ENCODE measurements around the gene TCF4.

Gene TCF4

GRCh38 chr18:55503167-55503820 lies 84.7 kb downstream of the TCF4 start:
- DNase-seq (ENCODE audit: low read depth), result no peak

GRCh38 chr18:55501982-55502710 lies 85.8 kb downstream of the TCF4 start:
- DNase-seq (ENCODE audit: low read depth), result no peak

GRCh38 chr18:55501579-55501978 lies 86.4 kb downstream of the TCF4 start:
- DNase-seq (ENCODE audit: low read depth), result no peak

GRCh38 chr18:55500316-55501086 lies 87.5 kb downstream of the TCF4 start:
- no peak for DNase-seq (ENCODE audit: low read depth)

GRCh38 chr18:55499526-55499925 lies 88.5 kb downstream of the TCF4 start:
- no peak for DNase-seq (ENCODE audit: low read depth)

- DNase-seq (ENCODE audit: low read depth), result no peak
Observed at GRCh38 chr18:55497825-55498403, 90.1 kb downstream of the TCF4 start.

GRCh38 chr18:55494899-55495298 lies 93.1 kb downstream of the TCF4 start:
- DNase-seq (ENCODE audit: low read depth), result no peak

- DNase-seq (ENCODE audit: low read depth), result no peak
Observed at GRCh38 chr18:55494441-55494840, 93.6 kb downstream of the TCF4 start.

- no peak for DNase-seq (ENCODE audit: low read depth)
Observed at GRCh38 chr18:55491616-55492015, 96.4 kb downstream of the TCF4 start.

- DNase-seq (ENCODE audit: low read depth), result no peak
Observed at GRCh38 chr18:55489034-55489986, 98.7 kb downstream of the TCF4 start.

- DNase-seq (ENCODE audit: low read depth), result no peak
Observed at GRCh38 chr18:55488473-55488872, 99.5 kb downstream of the TCF4 start.

GRCh38 chr18:55487997-55488396 lies 100.0 kb downstream of the TCF4 start:
- no peak for DNase-seq (ENCODE audit: low read depth)

GRCh38 chr18:55486936-55487335 lies 101.1 kb downstream of the TCF4 start:
- DNase-seq (ENCODE audit: low read depth), result no peak

- no peak for DNase-seq (ENCODE audit: low read depth)
Observed at GRCh38 chr18:55485666-55486065, 102.3 kb downstream of the TCF4 start.

- DNase-seq (ENCODE audit: low read depth), result no peak
Observed at GRCh38 chr18:55484773-55485172, 103.2 kb downstream of the TCF4 start.

- DNase-seq (ENCODE audit: low read depth), result no peak
Observed at GRCh38 chr18:55483266-55483871, 104.6 kb downstream of the TCF4 start.

GRCh38 chr18:55479656-55480420 lies 108.2 kb downstream of the TCF4 start:
- DNase-seq (ENCODE audit: low read depth), result no peak

- DNase-seq (ENCODE audit: low read depth), result no peak
Observed at GRCh38 chr18:55477860-55478581, 110.0 kb downstream of the TCF4 start.

- no peak for DNase-seq (ENCODE audit: low read depth)
Observed at GRCh38 chr18:55477499-55477859, 110.5 kb downstream of the TCF4 start.

- no peak for DNase-seq (ENCODE audit: low read depth)
Observed at GRCh38 chr18:55475916-55476315, 112.1 kb downstream of the TCF4 start.

Measured in activated T-cell treated with anti-CD3 and anti-CD28 coated beads for 1 hour (primary cell).